ENCODE data around the gene WDR20.

The WDR20 gene

GRCh38 chr14:102201776-102202175, 62.1 kb downstream of the WDR20 start:
- TF ChIP-seq MAX (IDR thresholded peaks at IDR 0.05) (no peak), REST (IDR thresholded peaks at IDR 0.05; ENCODE audit: low read depth) (no peak), FOXM1 (IDR thresholded peaks at IDR 0.05; ENCODE audit: borderline replicate concordance, low read depth) (no peak), YY1 (IDR thresholded peaks at IDR 0.05; ENCODE audit: low read depth) (no peak), USF1 (IDR thresholded peaks at IDR 0.05) (no peak), NFIC (IDR thresholded peaks at IDR 0.05) (no peak), CREB1 (IDR thresholded peaks at IDR 0.05; ENCODE audit: low read depth) (no peak), EP300 (IDR thresholded peaks at IDR 0.05; ENCODE audit: borderline replicate concordance) (no peak), CEBPB (IDR thresholded peaks at IDR 0.05) (no peak), TAF1 (IDR thresholded peaks at IDR 0.05; ENCODE audit: low read depth) (no peak), RAD21 (IDR thresholded peaks at IDR 0.05; ENCODE audit: low read depth) (no peak), TCF12 (IDR thresholded peaks at IDR 0.05; ENCODE audit: low read depth) (no peak), TEAD4 (IDR thresholded peaks at IDR 0.05) (no peak), ZBTB7A (IDR thresholded peaks at IDR 0.05; ENCODE audit: low read depth) (no peak), EGR1 (IDR thresholded peaks at IDR 0.05) (no peak)

GRCh38 chr14:102202944-102203343, 63.2 kb downstream of the WDR20 start:
- TF ChIP-seq ZBTB7A (IDR thresholded peaks at IDR 0.05; ENCODE audit: low read depth) (no peak), TEAD4 (IDR thresholded peaks at IDR 0.05) (no peak), EP300 (IDR thresholded peaks at IDR 0.05; ENCODE audit: borderline replicate concordance) (no peak), TAF1 (IDR thresholded peaks at IDR 0.05; ENCODE audit: low read depth) (no peak), YY1 (IDR thresholded peaks at IDR 0.05; ENCODE audit: low read depth) (no peak), NFIC (IDR thresholded peaks at IDR 0.05) (no peak), EGR1 (IDR thresholded peaks at IDR 0.05) (no peak), RAD21 (IDR thresholded peaks at IDR 0.05; ENCODE audit: low read depth) (no peak), FOXM1 (IDR thresholded peaks at IDR 0.05; ENCODE audit: borderline replicate concordance, low read depth) (no peak), TCF12 (IDR thresholded peaks at IDR 0.05; ENCODE audit: low read depth) (no peak), REST (IDR thresholded peaks at IDR 0.05; ENCODE audit: low read depth) (no peak), CREB1 (IDR thresholded peaks at IDR 0.05; ENCODE audit: low read depth) (no peak), CEBPB (IDR thresholded peaks at IDR 0.05) (no peak), USF1 (IDR thresholded peaks at IDR 0.05) (no peak), MAX (IDR thresholded peaks at IDR 0.05) (no peak)

- TF ChIP-seq ZBTB7A (IDR thresholded peaks at IDR 0.05; ENCODE audit: low read depth) (no peak), CREB1 (IDR thresholded peaks at IDR 0.05; ENCODE audit: low read depth) (no peak), YY1 (IDR thresholded peaks at IDR 0.05; ENCODE audit: low read depth) (no peak), TAF1 (IDR thresholded peaks at IDR 0.05; ENCODE audit: low read depth) (no peak), EGR1 (IDR thresholded peaks at IDR 0.05) (no peak), FOXM1 (IDR thresholded peaks at IDR 0.05; ENCODE audit: borderline replicate concordance, low read depth) (no peak), CEBPB (IDR thresholded peaks at IDR 0.05) (no peak), TCF12 (IDR thresholded peaks at IDR 0.05; ENCODE audit: low read depth) (no peak), RAD21 (IDR thresholded peaks at IDR 0.05; ENCODE audit: low read depth) (no peak), NFIC (IDR thresholded peaks at IDR 0.05) (no peak), MAX (IDR thresholded peaks at IDR 0.05) (no peak), EP300 (IDR thresholded peaks at IDR 0.05; ENCODE audit: borderline replicate concordance) (no peak), TEAD4 (IDR thresholded peaks at IDR 0.05) (no peak), USF1 (IDR thresholded peaks at IDR 0.05) (no peak)
These were observed 63.7 kb downstream of the WDR20 start for GRCh38 chr14:102203382-102203781.

- TF ChIP-seq TCF12 (IDR thresholded peaks at IDR 0.05; ENCODE audit: low read depth) = no peak
- no peak for TF ChIP-seq EGR1 (IDR thresholded peaks at IDR 0.05)
These were observed 65.9 kb downstream of the WDR20 start for GRCh38 chr14:102205560-102205959.

- TF ChIP-seq CEBPB (IDR thresholded peaks at IDR 0.05) = no peak
- TF ChIP-seq FOXM1 (IDR thresholded peaks at IDR 0.05; ENCODE audit: borderline replicate concordance, low read depth) = no peak
- no peak for TF ChIP-seq TEAD4 (IDR thresholded peaks at IDR 0.05)
- no peak for TF ChIP-seq EP300 (IDR thresholded peaks at IDR 0.05; ENCODE audit: borderline replicate concordance)
- TF ChIP-seq TCF12 (IDR thresholded peaks at IDR 0.05; ENCODE audit: low read depth) = no peak
- TF ChIP-seq RAD21 (IDR thresholded peaks at IDR 0.05; ENCODE audit: low read depth) = no peak
These were observed 67.2 kb downstream of the WDR20 start for GRCh38 chr14:102206918-102207317.

All from Ishikawa (cell line).